Body of pancreas (tissue), 4 donors: ENCODE measurements around the gene NBPF14.
"Not testable (repeated sequence)": the region's sequence is repeated elsewhere in the genome, so short reads cannot be mapped to it uniquely, and the experiment has no call there.

Experiments
- POLR2A ChIP-seq, 3 donors: fragments of 450-650 bp; IDR thresholded peaks; one replicate each; pipeline ENCODE4 v1.6.1; 2016; ENCODE audit warnings: antibody characterized with exemption in 3 of 3, mild to moderate bottlenecking in 2 of 3
- TF ChIP-seq, protein P1 (sequence below), 7 experiments: fragments of 450-650 bp in 4 of 7; fragments of 200-600 bp in 3 of 7; sonication (generic) in 3 of 7; IDR thresholded peaks; one replicate each; pipeline ENCODE4 v1.5.1; 2016 to 2019; ENCODE audit warnings: antibody characterized with exemption in 7 of 7

DNA sequence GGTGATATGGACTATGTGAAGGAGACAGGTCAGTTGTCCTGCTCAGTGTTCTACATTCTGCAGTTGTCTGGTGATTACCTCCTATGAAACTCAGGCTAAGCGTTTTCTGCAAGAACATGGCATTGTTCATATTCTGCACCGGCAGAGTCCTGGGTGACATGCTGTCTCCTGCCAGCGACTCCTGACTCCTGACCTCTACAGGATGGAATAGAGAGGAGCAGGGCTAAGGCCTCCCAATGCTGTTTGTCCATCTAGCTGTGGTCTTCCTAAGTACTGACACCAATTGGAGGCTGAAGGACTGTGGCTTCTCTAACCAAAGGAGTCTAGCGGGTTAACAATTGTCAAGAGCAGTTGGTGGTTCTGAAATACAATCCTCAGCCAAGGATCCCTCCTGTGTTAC, 63.7 kb downstream of the NBPF14 start:
- TF ChIP-seq, protein P1, sequence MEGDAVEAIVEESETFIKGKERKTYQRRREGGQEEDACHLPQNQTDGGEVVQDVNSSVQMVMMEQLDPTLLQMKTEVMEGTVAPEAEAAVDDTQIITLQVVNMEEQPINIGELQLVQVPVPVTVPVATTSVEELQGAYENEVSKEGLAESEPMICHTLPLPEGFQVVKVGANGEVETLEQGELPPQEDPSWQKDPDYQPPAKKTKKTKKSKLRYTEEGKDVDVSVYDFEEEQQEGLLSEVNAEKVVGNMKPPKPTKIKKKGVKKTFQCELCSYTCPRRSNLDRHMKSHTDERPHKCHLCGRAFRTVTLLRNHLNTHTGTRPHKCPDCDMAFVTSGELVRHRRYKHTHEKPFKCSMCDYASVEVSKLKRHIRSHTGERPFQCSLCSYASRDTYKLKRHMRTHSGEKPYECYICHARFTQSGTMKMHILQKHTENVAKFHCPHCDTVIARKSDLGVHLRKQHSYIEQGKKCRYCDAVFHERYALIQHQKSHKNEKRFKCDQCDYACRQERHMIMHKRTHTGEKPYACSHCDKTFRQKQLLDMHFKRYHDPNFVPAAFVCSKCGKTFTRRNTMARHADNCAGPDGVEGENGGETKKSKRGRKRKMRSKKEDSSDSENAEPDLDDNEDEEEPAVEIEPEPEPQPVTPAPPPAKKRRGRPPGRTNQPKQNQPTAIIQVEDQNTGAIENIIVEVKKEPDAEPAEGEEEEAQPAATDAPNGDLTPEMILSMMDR (IDR thresholded peaks at IDR 0.05) = not testable (repeated sequence)
- TF ChIP-seq POLR2A (IDR thresholded peaks at IDR 0.05) = not testable (repeated sequence)
